Left renal pelvis (tissue), 4 donors: Measurements from ENCODE around the gene SAMD4B. TPM values are rescaled to one million over a fixed set of nuclear protein-coding genes. Genes with fewer than 3 reads are reported as not detected.

Experiments
- DNase-seq, 4 donors: peaks; one replicate each; pipeline ENCODE4 v3.0.0-alpha.2; 2013; ENCODE audit warnings: low read depth in 4 of 4, low spot score in 3 of 4
- polyA plus RNA-seq, 4 donors: library from polyadenylated mRNA; unstranded; fragments of 120-200 nt; gene quantifications; one replicate each; pipeline ENCODE4 v1.2.1, GENCODE V29; 2013; ENCODE audit not compliant: insufficient read length in 4 of 4

Gene SAMD4B
- polyA plus RNA-seq, 4 donors: 89.6 to 139 (median 111) TPM

- DNase-seq: no peak
Observed at GRCh38 chr19:39386557-39386956, 44.3 kb downstream of the SAMD4B start.

- no peak for DNase-seq
Observed at GRCh38 chr19:39388657-39389056, 46.4 kb downstream of the SAMD4B start.

DNA sequence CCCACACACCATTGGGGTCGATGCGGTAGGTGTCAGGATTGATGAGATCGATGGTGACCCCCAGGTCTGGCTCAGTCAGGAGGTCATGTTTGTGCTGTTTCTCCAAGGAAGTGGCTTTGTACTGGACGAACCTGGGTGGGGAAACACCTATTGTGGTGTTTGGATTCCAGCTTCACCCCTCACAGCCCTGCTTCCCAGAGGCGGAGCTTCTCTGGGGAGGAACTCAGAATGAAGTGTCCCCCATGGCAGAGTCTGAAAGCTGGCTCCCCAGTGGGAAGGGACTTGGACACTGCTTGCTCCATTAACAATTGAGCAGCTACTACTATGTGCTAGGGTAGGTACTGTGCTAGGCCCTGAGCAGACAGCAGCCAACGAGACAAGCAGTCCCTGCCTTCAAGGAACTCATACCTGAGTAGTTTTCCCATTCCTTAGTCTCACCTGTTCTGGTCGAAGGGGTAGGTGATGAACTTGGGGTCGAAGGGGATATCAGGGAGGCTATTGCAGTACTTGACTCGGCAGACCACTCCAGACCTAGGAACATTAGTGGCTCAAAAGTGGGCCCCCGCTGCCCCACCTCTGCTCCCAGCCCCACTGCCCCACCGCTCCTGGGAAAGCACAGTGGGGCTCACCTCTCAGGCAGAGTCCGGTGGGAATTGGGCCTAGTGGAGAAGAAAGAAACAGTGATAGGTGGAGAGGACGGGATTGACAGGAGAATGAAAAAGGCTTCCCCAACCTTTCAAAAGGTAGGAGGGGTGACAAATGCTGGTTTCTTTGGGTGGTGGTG is 47.6 kb downstream of the SAMD4B start:
- DNase-seq: no peak

DNA sequence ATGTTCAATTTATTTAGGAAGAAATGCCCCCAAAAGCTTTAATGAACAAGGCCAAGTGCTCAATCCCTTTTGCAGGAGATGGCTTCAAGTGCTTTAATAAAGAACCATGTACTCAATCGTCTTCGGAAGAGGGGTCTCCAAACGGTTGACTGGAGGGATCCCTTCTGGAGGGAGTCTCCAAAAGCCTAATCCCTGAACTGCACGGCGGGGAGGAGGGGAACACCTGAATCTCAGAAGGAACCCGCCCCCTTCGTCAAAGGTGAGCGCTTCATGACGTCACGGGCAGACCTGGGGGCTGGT is 48.2 kb downstream of the SAMD4B start:
- DNase-seq: no peak

DNA sequence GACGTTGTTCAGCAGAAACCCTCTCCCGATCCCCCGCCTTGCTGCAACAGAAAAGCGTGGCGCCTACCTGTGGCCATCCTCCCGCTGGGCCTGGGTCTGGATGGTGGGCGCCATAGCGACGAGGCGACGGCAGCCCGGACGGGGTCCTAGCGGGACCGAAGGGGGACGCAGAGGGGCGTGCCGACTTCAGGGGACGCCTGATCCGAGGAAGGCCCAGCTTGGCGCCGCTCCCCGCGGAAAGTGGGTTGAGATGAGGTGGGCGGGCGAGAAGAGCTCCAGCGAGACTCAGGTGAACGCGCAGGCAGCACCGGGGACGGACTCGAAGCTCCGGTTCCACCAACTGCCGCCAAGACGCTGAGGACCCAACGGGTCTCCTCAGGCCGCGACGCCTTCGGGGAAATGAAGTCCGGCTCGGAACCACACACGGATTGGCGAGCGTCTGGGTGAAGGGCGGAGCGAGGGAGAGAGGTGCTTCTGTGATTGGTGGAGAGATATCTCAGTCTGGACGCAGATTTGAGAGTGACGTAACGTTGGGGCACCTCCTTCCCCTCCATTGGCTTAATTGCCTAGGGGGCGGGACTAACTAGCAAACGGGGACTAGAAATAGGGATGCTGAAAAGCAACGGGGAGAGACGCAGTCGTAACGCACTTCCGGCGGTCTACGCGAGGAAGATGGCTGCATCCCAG is 48.7 kb downstream of the SAMD4B start, which contains the start of the genes MED29 and PAF1:
Gene MED29 (plus strand): TSS at position 628 of the 687 bp plus-strand sequence. CDS start 45 bp downstream, at position 673.
Gene PAF1 (minus strand): TSS at position 356 of the 687 bp plus-strand sequence. CDS start 242 bp downstream, at position 114.
- DNase-seq: peak; percentile 99

- no peak for DNase-seq
Observed at GRCh38 chr19:39397360-39398296, 55.4 kb downstream of the SAMD4B start.

GRCh38 chr19:39398297-39398864 is 56.2 kb downstream of the SAMD4B start:
- no peak for DNase-seq

DNA sequence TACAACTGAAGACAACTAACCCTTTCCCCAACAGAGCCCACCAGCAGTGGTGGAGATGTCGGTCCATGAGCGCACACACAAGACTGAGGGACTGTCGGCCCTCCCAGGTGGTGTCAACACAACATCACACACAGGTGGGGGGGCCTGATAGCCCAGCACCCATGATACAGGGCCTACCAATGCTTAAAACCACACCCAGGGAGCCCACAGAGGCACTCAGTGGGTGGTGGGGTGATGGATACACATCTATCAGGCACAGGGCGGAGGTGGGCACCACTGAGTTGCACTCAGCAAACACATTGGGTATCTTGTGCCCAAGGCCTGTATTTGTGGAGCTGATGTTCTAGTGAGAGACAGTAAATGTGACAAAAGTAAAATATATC is 57.4 kb downstream of the SAMD4B start:
- no peak for DNase-seq

GRCh38 chr19:39400061-39400460 is 57.8 kb downstream of the SAMD4B start:
- DNase-seq: no peak

DNA sequence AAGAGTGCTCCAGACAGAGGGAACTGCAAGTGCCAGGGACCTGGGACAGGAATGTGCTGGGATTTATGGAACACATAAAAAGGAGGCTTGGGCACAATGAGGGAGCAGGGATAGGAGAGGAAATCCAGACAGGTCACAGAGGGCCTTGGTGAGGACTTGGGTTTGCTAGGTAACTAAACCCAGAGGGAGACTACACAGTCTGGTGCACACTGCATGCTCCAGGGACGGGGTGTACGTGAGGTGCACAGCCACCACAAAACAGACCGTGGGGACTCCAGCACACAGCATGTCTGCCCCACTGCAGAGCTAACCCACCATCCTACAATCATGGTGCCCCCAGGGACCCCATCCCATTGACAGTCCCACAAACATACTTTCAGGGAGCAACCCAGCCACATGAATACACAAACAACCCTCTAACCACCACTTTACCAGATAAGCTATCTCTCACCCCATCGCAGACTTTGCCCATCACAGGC is 58.9 kb downstream of the SAMD4B start:
- no peak for DNase-seq

GRCh38 chr19:39401549-39402345 is 59.5 kb downstream of the SAMD4B start:
- no peak for DNase-seq

GRCh38 chr19:39402346-39403300 is 60.4 kb downstream of the SAMD4B start:
- DNase-seq: peak in 2 of 4 donors; percentile 84

DNA sequence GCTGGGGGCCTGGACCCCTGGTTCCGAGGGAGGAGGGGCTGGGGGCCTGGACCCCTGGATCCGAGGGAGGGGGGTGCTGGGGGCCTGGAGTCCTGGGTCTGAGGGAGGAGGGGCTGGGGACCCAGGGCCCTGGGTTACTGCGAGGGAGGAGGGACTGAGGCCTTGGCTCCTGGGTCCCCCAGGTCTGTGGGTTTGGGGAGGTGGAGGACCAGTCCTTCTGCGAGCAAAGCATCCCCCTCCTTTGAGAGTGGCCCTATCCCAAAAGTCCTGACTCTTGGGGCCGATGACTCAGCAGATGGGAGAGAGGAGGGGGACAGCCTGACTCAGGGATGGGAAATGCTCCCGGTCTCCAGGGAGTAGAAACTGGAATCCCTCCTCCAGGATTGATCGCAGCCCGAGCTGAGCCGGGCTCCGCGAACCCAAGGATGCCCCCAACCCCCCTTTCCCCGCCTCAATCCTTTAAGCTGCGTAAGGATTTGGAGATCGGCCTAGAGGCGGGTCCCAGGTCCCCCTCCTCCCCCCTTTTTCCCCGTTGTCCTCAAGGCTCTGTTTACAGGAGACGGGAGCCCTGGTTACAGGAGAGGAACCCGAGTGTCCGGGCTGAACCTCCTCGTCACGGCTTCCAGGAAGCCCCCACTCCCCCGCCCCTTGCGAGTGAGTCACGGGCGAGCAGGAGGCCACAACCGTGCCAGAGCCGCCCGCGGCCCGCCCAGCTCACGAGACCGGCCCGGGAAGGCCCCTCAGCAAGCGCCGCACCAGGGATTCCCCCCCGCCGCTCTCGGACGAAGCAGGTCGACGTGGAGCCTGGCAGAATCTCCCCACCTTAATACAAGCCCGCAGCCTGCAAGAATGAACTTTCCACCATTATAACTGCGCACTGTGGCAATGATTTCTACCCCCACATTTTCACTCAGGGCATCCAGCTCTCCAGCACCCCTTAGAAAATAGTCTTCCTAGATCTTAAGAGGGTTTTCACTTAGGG is 61.4 kb downstream of the SAMD4B start:
- DNase-seq: peak in 2 of 4 donors; percentile 79 to 88

DNA sequence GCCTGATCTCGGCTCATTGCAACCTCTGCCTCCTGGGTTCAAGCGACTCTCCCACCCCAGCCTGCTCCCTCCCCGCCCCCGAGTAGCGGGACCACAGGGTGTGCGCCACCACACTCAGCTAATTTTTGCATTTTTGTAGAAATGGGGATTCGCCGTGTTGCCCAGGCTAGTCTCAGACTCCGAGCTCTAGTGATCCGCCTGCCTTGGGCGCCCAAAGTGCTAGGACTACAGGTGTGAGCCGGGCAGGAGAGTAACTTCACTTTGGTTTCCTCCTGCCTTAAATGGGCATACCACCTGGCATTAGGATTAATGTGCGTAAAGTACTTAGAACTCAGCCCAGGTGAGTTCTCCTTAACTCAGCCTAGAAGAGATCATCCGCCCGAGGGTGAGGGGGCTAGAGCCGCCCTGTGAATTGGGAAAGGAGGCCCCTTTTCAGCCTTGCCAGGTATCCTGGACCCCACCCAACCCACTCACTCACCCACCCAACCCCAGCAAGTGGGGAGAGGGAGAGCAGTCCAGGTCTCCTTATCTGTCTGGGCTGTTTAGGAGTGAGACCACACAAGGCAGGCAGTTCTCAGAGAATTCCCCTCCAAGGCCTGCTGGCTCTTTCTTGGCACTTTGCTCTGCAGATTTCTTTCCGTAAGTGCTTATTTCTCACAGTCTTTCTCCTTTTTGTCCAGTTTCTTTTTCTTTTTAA is 63.2 kb downstream of the SAMD4B start:
- DNase-seq: no peak

DNA sequence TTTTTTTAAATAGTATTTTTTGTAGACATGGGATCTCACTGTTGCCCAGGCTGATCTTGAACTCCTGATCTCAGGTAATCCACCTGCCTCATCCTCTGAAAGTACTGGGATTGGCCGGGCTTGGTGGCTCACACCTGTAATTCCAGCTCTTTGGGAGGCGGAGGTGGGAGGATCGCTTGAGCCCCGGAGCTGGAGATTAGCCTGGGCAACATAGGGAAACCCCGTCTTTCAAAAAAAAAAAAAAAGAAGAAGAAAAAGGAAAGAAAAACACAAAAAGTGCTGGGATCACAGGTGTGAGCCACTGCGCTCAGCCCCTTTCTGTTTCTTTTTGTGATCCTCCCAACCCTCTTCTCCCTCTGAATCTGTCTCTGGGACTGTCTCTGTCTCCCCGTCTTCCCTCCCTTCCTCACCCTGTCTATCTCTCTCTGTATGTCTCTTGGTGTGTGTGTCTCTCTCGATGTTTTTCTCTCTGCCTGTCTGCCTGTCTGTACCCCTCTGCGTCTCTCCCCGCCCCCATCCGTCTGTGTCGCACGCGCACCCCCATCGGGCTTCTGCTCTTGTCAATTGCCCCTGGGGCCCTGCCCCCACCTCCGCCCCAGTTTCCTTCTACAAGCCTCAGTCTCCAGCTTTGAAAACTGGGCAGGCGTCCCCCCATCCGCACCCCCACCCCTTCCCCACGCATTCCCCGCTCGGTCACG is 63.9 kb downstream of the SAMD4B start:
- no peak for DNase-seq
